H1 (cell line): ENCODE results near the gene TENT4A. TPM values are rescaled to one million over a fixed set of nuclear protein-coding genes. Genes with fewer than 3 reads are reported as not detected.

Experiments
- CTCF ChIA-PET: fragments of 300-600 bp; sonication (Branson Sonifier 250); formaldehyde crosslinking; loops from one replicate; lab custom pipeline; 2021; ENCODE audit not compliant: partially characterized antibody; lab: Charles Lee
- POLR2A ChIA-PET: fragments of 300-600 bp; sonication (Branson Sonifier 250); formaldehyde crosslinking; loops from one replicate; lab custom pipeline; 2021; ENCODE audit warnings: inconsistent platforms; ENCODE audit not compliant: partially characterized antibody; lab: Charles Lee
- DNase-seq, 2 experiments: peaks; one replicate each; pipeline versions ENCODE4 v3.0.0 to v3.0.0-alpha.2; 2010 to 2022; ENCODE audit warnings: low spot score in 2 of 2, low read depth in 1 of 2, mixed read lengths in 1 of 2
- FAIRE-seq: peaks from 2 replicates; lab custom pipeline; 2011; peaks lifted over from hg19 to GRCh38; lab: Jason Lieb, UNC
- H2AFZ ChIP-seq: 2 replicates; pipeline ENCODE4 v1.8.1; 2012; ENCODE audit warnings: low read length, inconsistent platforms
- H2AK5ac ChIP-seq: 2 replicates; pipeline ENCODE4 v1.6.1; 2013; ENCODE audit warnings: low read depth, low read length
- H2BK120ac ChIP-seq: replicated peaks from 2 replicates; pipeline ENCODE3; 2013; ENCODE audit warnings: low read depth, low read length, inconsistent platforms
- H2BK12ac ChIP-seq: 2 replicates; pipeline ENCODE4 v1.6.1; 2013; ENCODE audit warnings: low read depth, low read length
- H2BK15ac ChIP-seq: 2 replicates; pipeline ENCODE4 v1.6.1; 2013; ENCODE audit warnings: low read length
- H2BK20ac ChIP-seq: 2 replicates; pipeline ENCODE4 v1.6.1; 2013; ENCODE audit warnings: low read length
- H2BK5ac ChIP-seq: 2 replicates; pipeline ENCODE4 v1.6.1; 2013; ENCODE audit warnings: low read depth, low read length
- H3K14ac ChIP-seq: 2 replicates; pipeline ENCODE4 v1.6.1; 2013; ENCODE audit warnings: inconsistent platforms; ENCODE audit not compliant: insufficient read length
- H3K18ac ChIP-seq: 2 replicates; pipeline ENCODE4 v1.6.1; 2013; ENCODE audit warnings: low read length; ENCODE audit errors: extremely low read depth
- H3K23ac ChIP-seq: 2 replicates; pipeline ENCODE4 v1.6.1; 2013; ENCODE audit warnings: inconsistent platforms; ENCODE audit not compliant: insufficient read length
- H3K23me2 ChIP-seq: 2 replicates; pipeline ENCODE4 v1.6.1; 2013; ENCODE audit warnings: low read depth, low read length
- H3K27ac ChIP-seq: 2 replicates; pipeline ENCODE4 v1.6.1; 2011; ENCODE audit warnings: low read depth, low read length, inconsistent platforms
- H3K27me3 ChIP-seq, 4 experiments: replicated peaks in 1 of 4; 1 replicate in 1 of 4; 2 replicates in 3 of 4; pipeline versions ENCODE4 v1.6.1 to v1.8.1; 2011 to 2013; ENCODE audit warnings: low read length in 3 of 4, mild to moderate bottlenecking in 3 of 4, inconsistent platforms in 2 of 4, mixed read lengths in 2 of 4, moderate library complexity in 1 of 4; ENCODE audit not compliant: control insufficient read depth in 3 of 4, insufficient read depth in 3 of 4; ENCODE audit errors: extremely low read depth in 1 of 4
- H3K36me3 ChIP-seq, 4 experiments: 2 replicates each; pipeline versions ENCODE4 v1.6.1 to v1.8.1; 2011 to 2013; ENCODE audit warnings: mild to moderate bottlenecking in 4 of 4, low read length in 3 of 4, moderate library complexity in 2 of 4, control low read depth in 1 of 4, inconsistent platforms in 1 of 4; ENCODE audit not compliant: insufficient read depth in 4 of 4, control insufficient read depth in 2 of 4
- H3K4ac ChIP-seq: replicated peaks from 2 replicates; pipeline ENCODE3; 2013; ENCODE audit warnings: low read length, low read depth, mixed read lengths, inconsistent platforms; ENCODE audit not compliant: insufficient read length
- H3K4me1 ChIP-seq, 4 experiments: replicated peaks in 1 of 4; 1 replicate in 1 of 4; 2 replicates in 3 of 4; pipeline versions ENCODE4 v1.6.1 to v1.8.1; 2011 to 2013; ENCODE audit warnings: low read length in 3 of 4, inconsistent platforms in 2 of 4, mixed read lengths in 1 of 4; ENCODE audit not compliant: insufficient read depth in 4 of 4, control insufficient read depth in 3 of 4
- H3K4me2 ChIP-seq, 2 experiments: 2 replicates each; pipeline versions ENCODE4 v1.6.1 to v1.8.1; 2011 to 2013; ENCODE audit warnings: low read depth in 2 of 2, low read length in 2 of 2, control low read depth in 1 of 2, inconsistent platforms in 1 of 2, mild to moderate bottlenecking in 1 of 2; ENCODE audit not compliant: insufficient read depth in 1 of 2
- H3K4me3 ChIP-seq, 4 experiments: fragments of 200-600, 300-600 bp in 1 of 4; sonication (generic), shearing (Covaris generic), sonication (Bioruptor Twin) in 1 of 4; 2 replicates each; pipeline versions ENCODE4 v1.5.1 to v1.8.1; 2011 to 2016; ENCODE audit warnings: low read length in 4 of 4, low read depth in 3 of 4, control low read depth in 2 of 4, inconsistent platforms in 2 of 4, mild to moderate bottlenecking in 2 of 4, mixed read lengths in 1 of 4, moderate library complexity in 1 of 4; ENCODE audit not compliant: insufficient read depth in 2 of 4; ENCODE audit errors: extremely low read depth in 1 of 4
- H3K56ac ChIP-seq: replicated peaks from 2 replicates; pipeline ENCODE3; 2013; ENCODE audit warnings: low read depth, mild to moderate bottlenecking, mixed read lengths, low read length, inconsistent platforms; ENCODE audit not compliant: insufficient read length
- H3K79me1 ChIP-seq: 2 replicates; pipeline ENCODE4 v1.6.1; 2013; ENCODE audit warnings: low read depth, low read length, control low read depth
- H3K79me2 ChIP-seq, 2 experiments: 2 replicates each; pipeline versions ENCODE4 v1.6.1 to v1.8.1; 2012 to 2013; ENCODE audit warnings: low read length in 2 of 2, mild to moderate bottlenecking in 2 of 2, inconsistent platforms in 1 of 2; ENCODE audit not compliant: insufficient read depth in 2 of 2, control insufficient read depth in 1 of 2
- H3K9ac ChIP-seq, 4 experiments: replicated peaks in 1 of 4; 1 replicate in 1 of 4; 2 replicates in 3 of 4; pipeline versions ENCODE4 v1.6.1 to v1.8.1; 2011 to 2013; ENCODE audit warnings: low read depth in 3 of 4, low read length in 3 of 4, control low read depth in 2 of 4, mild to moderate bottlenecking in 2 of 4, moderate library complexity in 2 of 4, inconsistent platforms in 1 of 4; ENCODE audit errors: extremely low read depth in 1 of 4
- H3K9me3 ChIP-seq, 2 experiments: 2 replicates each; pipeline versions ENCODE4 v1.6.1 to v1.8.1; 2012 to 2013; ENCODE audit warnings: mild to moderate bottlenecking in 2 of 2, moderate library complexity in 2 of 2, control low read depth in 1 of 2, inconsistent platforms in 1 of 2, low read depth in 1 of 2, low read length in 1 of 2, mixed read lengths in 1 of 2; ENCODE audit not compliant: insufficient read depth in 2 of 2
- H4K20me1 ChIP-seq, 2 experiments: replicated peaks in 1 of 2; 2 replicates each; pipeline versions ENCODE3 to v1.8.1; 2011 to 2013; ENCODE audit warnings: inconsistent platforms in 2 of 2, low read length in 2 of 2, mild to moderate bottlenecking in 1 of 2; ENCODE audit not compliant: insufficient read depth in 2 of 2, control insufficient read depth in 1 of 2
- H4K5ac ChIP-seq: 2 replicates; pipeline ENCODE4 v1.6.1; 2013; ENCODE audit warnings: low read length, low read depth, mixed read lengths, inconsistent platforms; ENCODE audit not compliant: insufficient read length
- H4K8ac ChIP-seq: 2 replicates; pipeline ENCODE4 v1.8.0; 2013; ENCODE audit warnings: mild to moderate bottlenecking, moderate library complexity, low read length, inconsistent platforms; ENCODE audit not compliant: insufficient read depth; ENCODE audit errors: extremely low read depth
- H4K91ac ChIP-seq: replicated peaks from 2 replicates; pipeline ENCODE3; 2013; ENCODE audit warnings: low read length, mixed read lengths, inconsistent platforms; ENCODE audit not compliant: insufficient read length
- BCL11A ChIP-seq, 2 experiments: IDR thresholded peaks; one replicate each; pipeline ENCODE4 v1.6.1; 2011; ENCODE audit warnings: low read depth in 2 of 2, low read length in 2 of 2, mild to moderate bottlenecking in 2 of 2
- BRCA1 ChIP-seq: IDR thresholded peaks from 2 replicates; pipeline ENCODE4 v1.6.1; 2012; ENCODE audit warnings: low read depth, low read length, improper control_type of control experiment
- CREB1 ChIP-seq: IDR thresholded peaks from 2 replicates; pipeline ENCODE4 v1.6.1; 2012; ENCODE audit warnings: inconsistent platforms
- EP300 ChIP-seq, 2 experiments: IDR thresholded peaks; 1 replicate in 1 of 2; 2 replicates in 1 of 2; pipeline ENCODE4 v1.6.1; 2011 to 2012; ENCODE audit warnings: low read depth in 2 of 2, low read length in 2 of 2, mild to moderate bottlenecking in 2 of 2, borderline replicate concordance in 1 of 2, inconsistent platforms in 1 of 2, moderate library complexity in 1 of 2
- HDAC6 ChIP-seq: IDR thresholded peaks from one replicate; pipeline ENCODE4 v1.7.1; 2012; ENCODE audit warnings: low read depth, mild to moderate bottlenecking, inconsistent platforms, low read length, moderate library complexity
- KDM1A ChIP-seq: fragments of 200-600, 300-600 bp; sonication (generic); IDR thresholded peaks from 2 replicates; pipeline ENCODE4 v1.7.1; 2016; ENCODE audit warnings: mild to moderate bottlenecking, low read length, borderline replicate concordance
- POU5F1 ChIP-seq: IDR thresholded peaks from 2 replicates; pipeline ENCODE4 v1.6.1; 2011; ENCODE audit warnings: low read depth, mild to moderate bottlenecking, low read length, moderate library complexity
- RBBP5 ChIP-seq: IDR thresholded peaks from 2 replicates; pipeline ENCODE4 v1.7.1; 2012; ENCODE audit warnings: low read depth, mild to moderate bottlenecking, inconsistent platforms, low read length, moderate library complexity, borderline replicate concordance
- SP4 ChIP-seq: IDR thresholded peaks from 2 replicates; pipeline ENCODE4 v1.6.1; 2012; ENCODE audit warnings: low read length, inconsistent platforms
- TBP ChIP-seq: IDR thresholded peaks from 2 replicates; pipeline ENCODE4 v1.6.1; 2011; ENCODE audit warnings: low read depth, low read length, improper control_type of control experiment
- TEAD4 ChIP-seq: IDR thresholded peaks from 2 replicates; pipeline ENCODE4 v1.6.1; 2012; ENCODE audit warnings: low read depth, low read length, inconsistent platforms, mixed read lengths
- WGBS, 2 experiments: shearing (Covaris generic) in 1 of 2; methylation state at CpG; one replicate each; pipeline versions ENCODE4 v1.1.6 to v1.1.7; 2013 to 2015; ENCODE audit warnings: low lambda C conversion rate in 2 of 2, mixed read lengths in 2 of 2, inconsistent platforms in 1 of 2, low coverage in 1 of 2, missing lambda C conversion rate in 1 of 2; ENCODE audit not compliant: insufficient replicate concordance in 2 of 2, insufficient coverage in 1 of 2, insufficient read length in 1 of 2; ENCODE audit errors: extremely low coverage in 1 of 2, missing lambda C conversion rate in 1 of 2; 5-methylcytosine and 5-hydroxymethylcytosine counted together
- polyA plus RNA-seq, 7 experiments: library from polyadenylated mRNA; depleted of rRNA in 3 of 7; stranded (reverse) in 5 of 7; unstranded in 2 of 7; fragments of >200 nt in 5 of 7; fragments of 200-250 nt in 2 of 7; gene quantifications; 1 replicate in 5 of 7; 2 replicates in 1 of 7; 4 replicates in 1 of 7; pipeline versions ENCODE4 v1.2.1 to v1.2.3, GENCODE V29; 2011 to 2013; ENCODE audit warnings: missing spikeins in 2 of 7, mixed read lengths in 2 of 7
- total RNA-seq: library from RNA; stranded (reverse); fragmentation: NEBNext Ultra II Directional; extraction: Animal tissue kit (Norgen Biotek cat#: 25700); gene quantifications from 2 replicates; pipeline ENCODE4 v1.2.1, GENCODE V29; 2021
- TF ChIP-seq, protein P1 (sequence below): IDR thresholded peaks from 2 replicates; pipeline ENCODE4 v1.6.1; 2011; ENCODE audit warnings: low read length, improper control_type of control experiment
- TF ChIP-seq, protein P2 (sequence below): IDR thresholded peaks from 2 replicates; pipeline ENCODE4 v1.6.1; 2012; ENCODE audit warnings: inconsistent platforms

The TENT4A gene
- total and polyA plus RNA-seq, 2 of the 8 experiments (the other 6 are each of a cell fraction or from before 2014, with no cell fraction given): 8.9 to 25.1 TPM

DNA sequence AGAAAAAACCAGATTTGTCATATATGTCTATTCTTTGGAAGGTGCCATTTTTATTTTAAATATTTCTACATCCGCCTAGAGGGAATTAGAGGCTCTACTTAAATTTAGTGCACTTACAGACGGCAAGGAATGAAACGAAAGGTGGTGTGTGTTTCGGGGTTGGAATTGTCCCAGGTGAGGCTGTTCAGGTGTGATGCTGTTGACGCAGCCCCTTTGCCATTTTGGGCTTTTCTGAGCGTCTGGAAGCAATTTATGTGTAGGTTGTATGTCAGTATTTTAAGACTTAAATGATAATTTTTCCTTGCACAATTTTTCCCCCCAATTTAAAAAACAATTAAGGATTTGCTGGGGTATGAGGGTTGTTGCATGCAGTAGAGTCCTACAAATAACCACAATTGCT, 2.0 kb downstream of the TENT4A start:
- Histone ChIP-seq H3K4me1 (peaks cover 0 to 17% (median 6%) of the 10 kb centered on the region in 4 experiments; a peak in 5 of 7 replicates), H3K27ac (no peak overlapping the region), H2BK15ac (no peak overlapping the region), H3K4me3 (peak overlapping the region; percentile 49 to 84 (median 59); a peak in 7 of 8 replicates), H2AFZ (no peak overlapping the region), H3K23ac (no peak overlapping the region), H4K91ac (no peak overlapping the region), H4K5ac (no peak overlapping the region), H2BK120ac (no peak overlapping the region), H3K9ac (no peak overlapping the region), H3K79me1 (peaks cover 28% of the 10 kb centered on the region), H3K9me3 (no peaks in the 10 kb centered on the region), H2BK5ac (no peak overlapping the region), H3K4me2 (peak overlapping the region; percentile 86 to 87), H2BK12ac (no peak overlapping the region), H3K79me2 (peaks cover 11 to 57% of the 10 kb centered on the region in 2 experiments), H3K56ac (no peak overlapping the region), H3K27me3 (peaks cover 0 to 3% (median 0%) of the 10 kb centered on the region in 4 experiments; a peak in 3 of 7 replicates), H3K14ac (no peak overlapping the region), H2AK5ac (no peak overlapping the region), H4K20me1 (peaks cover 22 to 42% of the 10 kb centered on the region in 2 experiments), H3K23me2 (peaks cover 10% of the 10 kb centered on the region), H3K18ac (no peak overlapping the region), H3K4ac (no peak overlapping the region), H4K8ac (no peak overlapping the region), H3K36me3 (no peaks in the 10 kb centered on the region), H2BK20ac (no peak overlapping the region)
- 82% methylated on average over 6 of the region's 6 CpGs; no CpG with 5 or more reads in 1 of the 2 experiments for WGBS, 2 experiments
- POLR2A ChIA-PET: no interaction called here
- FAIRE-seq (no peak), DNase-seq (no peak)
- CTCF ChIA-PET: interaction anchor here (3.7 kb wide), 1 partner anchor 31 kb away, joined by 15 read pairs; no protein-coding TSS in a partner anchor
- TF ChIP-seq TBP (no peak), EP300 (IDR thresholded peaks at IDR 0.05; ENCODE audit: borderline replicate concordance in 1 of 2, low read depth in 2 of 2, low read length in 2 of 2) (no peak), TEAD4 (no peak), CREB1 (no peak), KDM1A (no peak), POU5F1 (no peak), HDAC6 (no peak), SP4 (no peak), RBBP5 (no peak), BCL11A (IDR thresholded peaks at IDR 0.05; ENCODE audit: low read depth in 2 of 2, low read length in 2 of 2) (no peak), BRCA1 (no peak)
- TF ChIP-seq, protein P1, sequence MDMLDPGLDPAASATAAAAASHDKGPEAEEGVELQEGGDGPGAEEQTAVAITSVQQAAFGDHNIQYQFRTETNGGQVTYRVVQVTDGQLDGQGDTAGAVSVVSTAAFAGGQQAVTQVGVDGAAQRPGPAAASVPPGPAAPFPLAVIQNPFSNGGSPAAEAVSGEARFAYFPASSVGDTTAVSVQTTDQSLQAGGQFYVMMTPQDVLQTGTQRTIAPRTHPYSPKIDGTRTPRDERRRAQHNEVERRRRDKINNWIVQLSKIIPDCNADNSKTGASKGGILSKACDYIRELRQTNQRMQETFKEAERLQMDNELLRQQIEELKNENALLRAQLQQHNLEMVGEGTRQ: no peak
- TF ChIP-seq, protein P2, sequence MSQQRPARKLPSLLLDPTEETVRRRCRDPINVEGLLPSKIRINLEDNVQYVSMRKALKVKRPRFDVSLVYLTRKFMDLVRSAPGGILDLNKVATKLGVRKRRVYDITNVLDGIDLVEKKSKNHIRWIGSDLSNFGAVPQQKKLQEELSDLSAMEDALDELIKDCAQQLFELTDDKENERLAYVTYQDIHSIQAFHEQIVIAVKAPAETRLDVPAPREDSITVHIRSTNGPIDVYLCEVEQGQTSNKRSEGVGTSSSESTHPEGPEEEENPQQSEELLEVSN: no peak
